Trophoblast cell (in vitro differentiated cells and primary cell): ENCODE data around the gene BANF2.
"Not testable (repeated sequence)": the region's sequence is repeated elsewhere in the genome, so short reads cannot be mapped to it uniquely, and the experiment has no call there.

Experiments
- DNase-seq, 2 donors: peaks; one replicate each; pipeline ENCODE4 v3.0.0-alpha.2; 2016
- H2AFZ ChIP-seq: 2 replicates; pipeline ENCODE4 v1.6.1; 2013; ENCODE audit warnings: low read length, moderate library complexity, mild to moderate bottlenecking; ENCODE audit not compliant: insufficient read depth, poor library complexity
- H2AK5ac ChIP-seq: 2 replicates; pipeline ENCODE4 v1.6.1; 2013; ENCODE audit warnings: mild to moderate bottlenecking, low read length
- H2BK120ac ChIP-seq: 2 replicates; pipeline ENCODE4 v1.6.1; 2013; ENCODE audit warnings: low read length, mild to moderate bottlenecking, moderate library complexity; ENCODE audit not compliant: insufficient read depth, poor library complexity
- H2BK12ac ChIP-seq: 2 replicates; pipeline ENCODE4 v1.6.1; 2013; ENCODE audit warnings: mild to moderate bottlenecking, low read length, moderate library complexity
- H2BK5ac ChIP-seq: 2 replicates; pipeline ENCODE4 v1.6.1; 2013; ENCODE audit warnings: low read length, low read depth, moderate library complexity, mild to moderate bottlenecking; ENCODE audit not compliant: poor library complexity
- H3K14ac ChIP-seq: 2 replicates; pipeline ENCODE4 v1.6.1; 2013; ENCODE audit warnings: mild to moderate bottlenecking, low read length
- H3K18ac ChIP-seq: 2 replicates; pipeline ENCODE4 v1.6.1; 2013; ENCODE audit warnings: mild to moderate bottlenecking, low read length
- H3K23ac ChIP-seq: 2 replicates; pipeline ENCODE4 v1.6.1; 2013; ENCODE audit warnings: low read length
- H3K27ac ChIP-seq: 2 replicates; pipeline ENCODE4 v1.5.1; 2013; ENCODE audit warnings: low read depth, mild to moderate bottlenecking, inconsistent platforms, low read length, moderate library complexity
- H3K27me3 ChIP-seq: 2 replicates; pipeline ENCODE4 v1.6.1; 2013; ENCODE audit warnings: inconsistent platforms, mild to moderate bottlenecking, low read length, moderate library complexity; ENCODE audit not compliant: insufficient read depth
- H3K36me3 ChIP-seq, 2 experiments: 1 replicate in 1 of 2; 2 replicates in 1 of 2; pipeline ENCODE4 v1.6.1; 2013; ENCODE audit warnings: low read length in 2 of 2, mild to moderate bottlenecking in 2 of 2, moderate library complexity in 1 of 2; ENCODE audit not compliant: insufficient read depth in 2 of 2, control insufficient read depth in 1 of 2
- H3K4ac ChIP-seq: 2 replicates; pipeline ENCODE4 v1.6.1; 2013; ENCODE audit warnings: low read depth, mild to moderate bottlenecking, low read length, moderate library complexity
- H3K4me1 ChIP-seq, 2 experiments: 1 replicate in 1 of 2; 2 replicates in 1 of 2; pipeline ENCODE4 v1.6.1; 2013; ENCODE audit warnings: low read length in 2 of 2, mild to moderate bottlenecking in 2 of 2, moderate library complexity in 1 of 2; ENCODE audit not compliant: insufficient read depth in 2 of 2, control insufficient read depth in 1 of 2
- H3K4me2 ChIP-seq: 2 replicates; pipeline ENCODE4 v1.6.1; 2013; ENCODE audit warnings: inconsistent platforms, mild to moderate bottlenecking, low read length, moderate library complexity
- H3K4me3 ChIP-seq: 2 replicates; pipeline ENCODE4 v1.5.1; 2013; ENCODE audit warnings: mild to moderate bottlenecking, low read depth, low read length, inconsistent platforms
- H3K79me1 ChIP-seq: one replicate; pipeline ENCODE4 v1.6.1; 2013; ENCODE audit warnings: low read length
- H3K79me2 ChIP-seq: 2 replicates; pipeline ENCODE4 v1.6.1; 2013; ENCODE audit warnings: low read length, mild to moderate bottlenecking; ENCODE audit not compliant: control insufficient read depth, insufficient read depth, poor library complexity
- H3K9ac ChIP-seq: 2 replicates; pipeline ENCODE4 v1.6.1; 2013; ENCODE audit warnings: mild to moderate bottlenecking, low read length
- H3K9me3 ChIP-seq: 2 replicates; pipeline ENCODE4 v1.6.1; 2013; ENCODE audit warnings: low read depth, mild to moderate bottlenecking, control low read depth, inconsistent platforms, low read length; ENCODE audit not compliant: insufficient read depth
- H4K12ac ChIP-seq: 2 replicates; pipeline ENCODE4 v1.6.1; 2013; ENCODE audit warnings: low read depth, mild to moderate bottlenecking, low read length, moderate library complexity
- H4K8ac ChIP-seq: 2 replicates; pipeline ENCODE4 v1.6.1; 2013; ENCODE audit warnings: low read depth, mild to moderate bottlenecking, low read length, moderate library complexity
- H4K91ac ChIP-seq: one replicate; pipeline ENCODE4 v1.6.1; 2013; ENCODE audit warnings: low read depth, mild to moderate bottlenecking, low read length, moderate library complexity
- WGBS: extraction: QIAGEN DNeasy Blood & Tissue Kit; methylation state at CpG from one replicate; pipeline ENCODE4 v1.1.7; 2013; ENCODE audit warnings: missing lambda C conversion rate; ENCODE audit not compliant: insufficient read length, insufficient coverage; ENCODE audit errors: extremely low coverage; 5-methylcytosine and 5-hydroxymethylcytosine counted together

BANF2 gene

GRCh38 chr20:17779011-17779410 lies 79.2 kb downstream of the BANF2 start:
- not testable (repeated sequence) for H2BK5ac ChIP-seq, H2BK120ac ChIP-seq

GRCh38 chr20:17782768-17783167 lies 83.0 kb downstream of the BANF2 start:
- no peaks in the 10 kb centered on the region for H3K4me1 ChIP-seq
- no peak overlapping the region for H3K4me2 ChIP-seq
- H3K23ac ChIP-seq: no peak overlapping the region
- H3K14ac ChIP-seq: no peak overlapping the region
- no peak overlapping the region for H2BK12ac ChIP-seq
- WGBS: no CpG with 5 or more reads among the region's 3 CpGs
- DNase-seq: no peak
- no peak overlapping the region for H2BK5ac ChIP-seq
- no peak overlapping the region for H2AFZ ChIP-seq
- H2BK120ac ChIP-seq: no peak overlapping the region
- H3K4me3 ChIP-seq: no peak overlapping the region
- no peaks in the 10 kb centered on the region for H3K27me3 ChIP-seq
- no peak overlapping the region for H2AK5ac ChIP-seq
- H3K4ac ChIP-seq: no peak overlapping the region
- no peak overlapping the region for H4K91ac ChIP-seq
- H3K9me3 ChIP-seq: peaks cover 3% of the 10 kb centered on the region
- H3K79me1 ChIP-seq: no peaks in the 10 kb centered on the region
- no peaks in the 10 kb centered on the region for H3K79me2 ChIP-seq
- H4K12ac ChIP-seq: no peak overlapping the region
- H3K9ac ChIP-seq: no peak overlapping the region
- H3K27ac ChIP-seq: no peak overlapping the region
- no peak overlapping the region for H3K18ac ChIP-seq
- H4K8ac ChIP-seq: no peak overlapping the region
- H3K36me3 ChIP-seq: no peaks in the 10 kb centered on the region

More at GRCh38 chr20:17779011-17779410, 79.2 kb downstream of the BANF2 start:
- H3K4ac ChIP-seq, H4K8ac ChIP-seq, H3K79me1 ChIP-seq, H4K12ac ChIP-seq, H3K23ac ChIP-seq, H3K36me3 ChIP-seq, H3K79me2 ChIP-seq, H3K27me3 ChIP-seq, H2AFZ ChIP-seq, H3K9ac ChIP-seq, H3K27ac ChIP-seq, H3K4me2 ChIP-seq, H4K91ac ChIP-seq, H3K18ac ChIP-seq, DNase-seq, H3K4me3 ChIP-seq, H3K4me1 ChIP-seq, H3K9me3 ChIP-seq, H2AK5ac ChIP-seq, H2BK12ac ChIP-seq, H3K14ac ChIP-seq: not testable (repeated sequence)
- no CpG with 5 or more reads among the region's 32 CpGs for WGBS

GRCh38 chr20:17783671-17784070 lies 83.9 kb downstream of the BANF2 start:
- H3K14ac ChIP-seq: no peak overlapping the region
- no peak overlapping the region for H3K9ac ChIP-seq
- no peak overlapping the region for H2AK5ac ChIP-seq
- no peak overlapping the region for H2BK5ac ChIP-seq
- H3K27ac ChIP-seq: no peak overlapping the region
- no peak overlapping the region for H3K23ac ChIP-seq
- H3K27me3 ChIP-seq: no peaks in the 10 kb centered on the region
- H4K8ac ChIP-seq: no peak overlapping the region
- H4K12ac ChIP-seq: no peak overlapping the region
- no peaks in the 10 kb centered on the region for H3K79me1 ChIP-seq
- no peak overlapping the region for H4K91ac ChIP-seq
- H3K4me3 ChIP-seq: no peak overlapping the region
- H3K4me2 ChIP-seq: no peak overlapping the region
- no peak overlapping the region for H2AFZ ChIP-seq
- H3K36me3 ChIP-seq: no peaks in the 10 kb centered on the region
- H3K18ac ChIP-seq: no peak overlapping the region
- DNase-seq: no peak
- H3K4me1 ChIP-seq: no peaks in the 10 kb centered on the region
- no peak overlapping the region for H3K4ac ChIP-seq
- H2BK12ac ChIP-seq: no peak overlapping the region
- no CpG with 5 or more reads among the region's 6 CpGs for WGBS
- H3K9me3 ChIP-seq: no peaks in the 10 kb centered on the region
- no peaks in the 10 kb centered on the region for H3K79me2 ChIP-seq
- no peak overlapping the region for H2BK120ac ChIP-seq

GRCh38 chr20:17785007-17785406 lies 85.2 kb downstream of the BANF2 start:
- Histone ChIP-seq H4K12ac (no peak overlapping the region), H3K27me3 (no peaks in the 10 kb centered on the region), H3K18ac (no peak overlapping the region), H3K9ac (no peak overlapping the region), H3K23ac (no peak overlapping the region), H2BK120ac (no peak overlapping the region), H2BK12ac (no peak overlapping the region), H3K4me3 (no peak overlapping the region), H3K4ac (no peak overlapping the region), H3K4me1 (no peaks in the 10 kb centered on the region), H3K14ac (no peak overlapping the region), H2BK5ac (no peak overlapping the region), H3K79me1 (no peaks in the 10 kb centered on the region), H3K4me2 (no peak overlapping the region), H3K9me3 (no peaks in the 10 kb centered on the region), H3K79me2 (no peaks in the 10 kb centered on the region), H3K27ac (no peak overlapping the region), H2AK5ac (no peak overlapping the region), H2AFZ (no peak overlapping the region), H3K36me3 (no peaks in the 10 kb centered on the region), H4K91ac (no peak overlapping the region), H4K8ac (no peak overlapping the region)
- no peak for DNase-seq
- no CpG with 5 or more reads among the region's 5 CpGs for WGBS
